MV-4-11 (cell line): ENCODE measurements around the gene TP53I13.

Source experiments
- DNase-seq: peaks from one replicate; lab custom pipeline; 2025; lab: John Stamatoyannopoulos, UW

Gene TP53I13

GRCh38 chr17:29567554-29568330 is 759 bp upstream of the TP53I13 start:
- peak; percentile 46 for DNase-seq

DNA sequence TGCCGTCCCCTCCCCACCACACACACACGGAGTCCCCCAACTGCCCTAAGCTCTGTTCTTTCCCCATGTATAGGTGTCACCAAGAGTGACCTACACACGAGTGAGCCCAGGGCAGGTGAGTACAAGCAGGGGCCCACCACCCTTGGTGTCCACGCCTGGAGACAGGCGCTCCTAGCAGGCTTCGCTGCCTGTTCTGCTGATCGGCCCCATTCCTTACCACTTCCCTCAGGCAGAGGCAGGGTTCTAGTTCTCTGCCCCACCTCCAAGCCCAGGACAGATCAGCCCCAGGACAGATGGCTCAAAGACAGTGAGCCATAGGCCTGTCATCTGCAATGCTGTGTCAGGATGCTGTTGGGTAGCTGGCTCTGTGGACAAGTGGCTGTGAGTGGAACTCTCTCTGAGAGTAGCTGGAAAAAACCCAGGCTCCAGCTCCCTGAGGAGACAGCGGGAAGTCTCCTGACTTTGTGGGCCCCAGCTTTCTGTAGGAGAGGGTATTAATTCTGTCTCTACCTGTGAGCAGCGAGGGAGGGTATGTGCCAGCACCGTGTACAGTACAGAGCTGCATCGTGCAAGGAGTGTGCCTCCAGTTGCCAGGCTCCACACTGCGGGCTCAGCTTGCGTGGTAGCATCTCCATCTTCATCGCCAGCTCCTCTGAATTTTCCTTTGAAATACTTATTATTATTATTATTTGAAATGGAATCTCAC is 897 bp downstream of the TP53I13 start:
- DNase-seq = no peak

DNA sequence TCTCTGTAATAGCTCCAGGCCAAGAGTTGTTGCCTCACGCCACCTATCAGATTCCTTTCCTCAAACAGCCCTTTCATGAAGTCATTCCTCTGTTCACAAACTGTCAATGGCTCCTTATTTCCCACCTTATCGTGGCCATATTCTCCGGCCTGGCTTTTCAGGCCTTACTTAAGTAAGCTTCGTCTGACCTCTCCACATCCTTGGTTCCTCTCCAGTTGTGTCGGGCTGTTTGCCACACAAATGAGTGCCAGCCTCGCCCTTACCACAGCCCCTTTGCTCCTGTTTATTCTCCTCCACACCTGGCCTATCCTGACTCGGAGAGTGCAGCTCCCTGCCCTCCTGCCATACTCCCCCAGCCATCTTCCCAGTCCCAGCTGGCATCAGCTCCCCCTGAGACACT is 2.0 kb downstream of the TP53I13 start:
- DNase-seq = no peak

DNA sequence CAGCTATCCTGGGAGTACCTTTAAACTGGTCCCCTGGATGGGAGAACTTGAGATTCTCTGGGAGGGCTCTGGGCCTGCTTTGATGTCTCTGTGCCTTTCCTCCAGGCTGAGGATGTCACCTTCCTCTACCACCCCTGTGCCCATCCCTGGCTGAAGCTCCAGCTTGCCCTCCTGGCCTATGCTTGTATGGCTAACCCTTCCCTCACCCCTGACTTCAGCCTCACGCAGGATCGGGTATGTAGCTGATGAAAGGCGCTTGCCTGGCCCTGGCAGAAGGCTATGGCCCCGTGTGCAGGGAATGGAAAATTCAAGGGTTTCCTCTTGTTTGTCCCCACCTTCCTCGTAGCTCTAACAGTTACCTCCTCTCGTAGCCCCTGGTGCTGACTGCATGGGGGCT is 3.0 kb downstream of the TP53I13 start:
- DNase-seq = no peak

GRCh38 chr17:29571883-29572681 is 3.6 kb downstream of the TP53I13 start:
- DNase-seq = no peak

DNA sequence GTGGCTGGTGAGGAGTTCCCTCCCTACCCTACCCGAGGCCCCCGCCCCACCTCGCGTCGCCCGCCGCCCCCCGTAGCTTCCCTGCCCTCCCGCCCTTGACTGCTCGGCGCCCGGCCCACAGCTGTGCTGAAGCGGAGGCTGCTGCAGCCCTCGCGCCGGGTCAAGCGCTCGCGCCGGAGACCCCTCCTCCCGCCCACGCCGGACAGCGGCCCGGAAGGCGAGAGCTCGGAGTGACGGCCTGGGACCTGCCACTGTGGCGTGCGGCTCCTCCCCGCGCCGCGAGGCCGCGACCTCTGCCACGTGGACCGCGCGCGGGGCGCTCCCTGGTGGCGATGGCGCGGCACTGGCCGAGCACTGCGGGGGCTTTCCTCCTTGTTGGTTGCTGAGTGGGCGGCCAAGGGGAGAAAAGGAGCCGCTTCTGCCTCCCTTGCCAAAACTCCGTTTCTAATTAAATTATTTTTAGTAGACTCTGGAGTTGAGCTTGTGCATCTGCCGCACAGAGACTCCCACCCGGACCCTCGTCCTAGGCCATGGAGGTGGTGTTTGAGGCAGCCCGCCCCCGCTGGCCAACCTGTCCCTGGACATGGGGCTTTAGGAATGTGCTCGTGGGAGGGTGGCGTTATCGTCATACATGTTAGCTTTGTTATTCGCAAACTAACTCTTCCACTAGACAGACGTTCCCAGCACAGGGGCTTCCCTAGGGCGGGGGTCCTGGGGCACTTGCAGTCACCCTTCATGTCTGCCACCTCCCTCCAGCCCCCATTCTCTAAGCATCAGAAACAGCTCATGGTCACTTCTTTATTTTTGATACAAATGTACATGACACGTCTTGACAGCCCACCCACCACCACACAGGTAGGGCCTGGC is 4.4 kb downstream of the TP53I13 start:
- peak; percentile 65 for DNase-seq

GRCh38 chr17:29573558-29573869 is 5.0 kb downstream of the TP53I13 start:
- DNase-seq = no peak

- DNase-seq = no peak
These were observed 5.6 kb downstream of the TP53I13 start for GRCh38 chr17:29573871-29574731.

DNA sequence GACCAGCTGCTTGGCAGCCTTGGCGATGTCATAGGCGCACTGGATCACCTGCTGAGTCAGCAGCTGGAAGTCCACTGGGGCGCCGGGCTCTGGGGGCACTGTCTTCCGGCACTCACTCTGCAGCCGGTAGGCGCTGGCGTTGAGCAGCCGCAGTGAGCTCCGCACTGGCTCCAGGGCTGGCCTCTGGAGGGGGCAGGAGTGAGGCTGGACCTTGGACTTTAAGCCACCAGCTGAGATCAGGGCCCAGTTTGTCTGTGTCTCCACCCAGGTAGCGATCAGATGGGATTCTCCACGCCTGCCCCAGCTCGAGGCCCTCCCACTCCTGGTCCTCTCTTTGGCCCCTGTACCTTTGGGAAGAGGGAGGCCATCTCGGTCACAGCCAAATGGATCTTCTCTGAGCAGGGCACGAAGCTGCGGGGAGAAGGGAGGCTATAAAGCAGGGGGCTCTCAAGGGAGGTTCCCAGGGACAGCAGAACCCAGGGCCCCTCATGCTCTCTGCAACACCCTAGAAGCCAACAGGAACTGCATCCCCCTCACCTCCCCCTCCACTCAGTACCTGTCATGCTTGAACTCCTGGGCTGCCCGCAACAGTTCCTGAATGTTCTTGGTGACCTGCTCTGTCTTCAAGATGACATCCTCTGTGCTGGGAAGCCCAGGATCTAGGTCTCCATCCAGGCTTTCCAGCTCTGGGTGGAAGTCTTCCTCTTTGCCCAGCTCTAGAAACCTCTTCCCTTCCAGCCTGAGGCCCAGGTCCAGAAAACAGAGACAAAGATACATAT is 6.4 kb downstream of the TP53I13 start:
- no peak for DNase-seq

DNA sequence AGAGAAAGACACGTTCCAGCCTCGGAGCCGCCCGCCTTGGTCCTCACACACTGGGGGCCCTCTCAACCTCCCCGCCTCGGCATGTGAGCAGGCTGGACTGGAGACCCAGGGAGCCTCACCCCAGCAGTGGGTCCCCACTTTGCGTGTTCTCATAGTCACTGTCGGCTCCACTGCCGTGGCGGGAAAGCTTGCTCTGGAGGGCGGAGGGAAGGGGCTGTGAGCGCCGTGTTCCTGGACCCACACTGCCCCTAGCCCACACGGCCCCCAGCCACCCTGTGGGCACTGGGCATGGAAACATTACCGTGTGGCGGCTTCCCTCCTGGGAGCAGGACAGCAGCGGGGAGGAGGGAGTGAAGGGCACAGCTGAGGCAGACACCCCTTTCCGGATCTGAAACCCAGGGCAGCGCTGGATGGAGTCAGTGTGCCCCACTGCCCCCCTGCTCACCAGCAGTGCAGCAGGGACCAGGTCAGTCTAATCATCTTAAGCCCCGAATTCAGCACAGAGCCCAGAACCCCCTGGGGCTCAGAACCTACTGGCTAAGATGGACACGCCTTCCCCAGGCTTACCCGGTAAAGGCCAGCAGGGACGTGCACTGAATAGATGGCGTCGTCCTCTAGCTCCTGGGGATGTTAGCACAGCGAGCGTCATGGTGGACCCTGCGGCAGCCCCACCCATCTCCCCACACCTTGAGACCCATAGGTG is 7.2 kb downstream of the TP53I13 start:
- no peak for DNase-seq

GRCh38 chr17:29576214-29577000 is 7.9 kb downstream of the TP53I13 start:
- DNase-seq = no peak

GRCh38 chr17:29577001-29577370 is 8.5 kb downstream of the TP53I13 start:
- no peak for DNase-seq

GRCh38 chr17:29577385-29578211 is 9.1 kb downstream of the TP53I13 start:
- no peak for DNase-seq

- DNase-seq = no peak
These were observed 10.4 kb downstream of the TP53I13 start for GRCh38 chr17:29578626-29579485.

GRCh38 chr17:29579866-29580771 is 11.6 kb downstream of the TP53I13 start:
- peak; percentile 76 for DNase-seq
